HG02970 (cell line): Measurements from ENCODE around the gene GFI1.
"Not testable (repeated sequence)": the region's sequence is repeated elsewhere in the genome, so short reads cannot be mapped to it uniquely, and the experiment has no call there.

Source experiments
- ATAC-seq: cut with Tn5 transposase; IDR thresholded peaks from one replicate; pipeline ENCODE4 v1.9.1; 2021; ENCODE audit warnings: mild to moderate bottlenecking, moderate library complexity, moderate number of reproducible peaks; ENCODE audit not compliant: unreplicated experiment, low FRiP score

The GFI1 gene

DNA sequence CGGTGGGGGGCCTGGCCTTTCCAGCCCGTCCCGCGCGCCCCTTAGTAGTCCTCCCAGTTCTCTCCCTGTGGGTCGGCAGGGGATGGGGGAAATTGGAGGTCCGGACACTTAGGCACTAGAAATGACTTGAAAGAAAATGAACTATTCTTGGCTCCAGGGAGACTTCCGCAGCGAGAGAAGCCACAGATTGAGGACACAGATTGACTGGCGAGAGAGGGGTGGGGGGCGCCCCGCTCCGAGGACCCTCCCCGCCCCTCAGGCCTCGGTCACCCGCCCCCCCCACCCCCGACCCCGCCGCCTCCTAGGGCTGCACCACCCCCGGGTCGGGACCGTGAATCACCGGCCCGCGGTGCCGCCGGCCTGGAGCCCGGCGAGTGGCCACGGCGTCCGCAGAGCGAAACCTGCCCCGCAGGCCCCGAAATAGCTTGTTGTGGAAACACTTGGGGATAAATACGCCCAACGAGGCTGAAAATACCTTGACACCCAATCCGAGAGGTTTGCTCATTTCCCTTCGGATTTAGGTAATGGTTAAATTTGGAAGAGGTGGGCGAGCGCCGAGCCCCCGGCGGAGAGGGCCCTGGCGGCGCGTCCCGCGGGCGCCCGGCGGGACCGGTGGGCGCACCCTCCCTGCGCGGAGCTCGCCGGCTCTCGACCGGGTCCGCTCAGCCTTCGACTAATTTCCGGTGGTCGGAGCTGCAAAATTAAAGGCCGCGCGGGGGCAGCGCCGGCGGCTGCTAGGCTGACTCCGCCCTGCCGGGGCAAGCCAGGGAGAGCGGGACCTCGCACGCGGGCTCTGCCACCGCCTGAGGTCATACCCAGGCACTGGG, at the start of gene GFI1:
GFI1 (minus strand) TSS at position 675 of the 827 bp plus-strand sequence. CDS start 3,438 bp downstream, outside the sequence.
- peak; percentile 11 for ATAC-seq

DNA sequence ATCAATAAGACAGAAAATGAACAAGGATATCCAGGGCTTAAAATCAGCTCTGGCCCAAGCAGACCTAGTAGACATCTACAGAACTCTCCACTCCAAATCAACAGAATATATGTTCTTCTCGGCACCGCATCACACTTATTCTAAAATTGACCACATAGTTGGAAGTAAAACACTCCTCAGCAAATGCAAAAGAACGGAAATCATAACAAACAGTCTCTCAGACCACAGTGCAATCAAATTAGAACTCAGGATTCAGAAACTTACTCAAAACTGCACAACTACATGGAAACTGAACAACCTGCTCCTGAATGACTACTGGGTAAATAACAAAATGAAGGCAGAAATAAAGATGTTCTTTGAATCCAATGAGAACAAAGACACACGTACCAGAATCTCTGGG, 45.6 kb upstream of the GFI1 start:
- not testable (repeated sequence) for ATAC-seq

- ATAC-seq: not testable (repeated sequence)
Measured at GRCh38 chr1:92531939-92532338, 45.2 kb upstream of the GFI1 start.

GRCh38 chr1:92527670-92528069, 40.9 kb upstream of the GFI1 start:
- no peak for ATAC-seq

- not testable (repeated sequence) for ATAC-seq
Measured at GRCh38 chr1:92524944-92525590, 38.3 kb upstream of the GFI1 start.

- no peak for ATAC-seq
Measured at GRCh38 chr1:92519043-92519442, 32.3 kb upstream of the GFI1 start.

DNA sequence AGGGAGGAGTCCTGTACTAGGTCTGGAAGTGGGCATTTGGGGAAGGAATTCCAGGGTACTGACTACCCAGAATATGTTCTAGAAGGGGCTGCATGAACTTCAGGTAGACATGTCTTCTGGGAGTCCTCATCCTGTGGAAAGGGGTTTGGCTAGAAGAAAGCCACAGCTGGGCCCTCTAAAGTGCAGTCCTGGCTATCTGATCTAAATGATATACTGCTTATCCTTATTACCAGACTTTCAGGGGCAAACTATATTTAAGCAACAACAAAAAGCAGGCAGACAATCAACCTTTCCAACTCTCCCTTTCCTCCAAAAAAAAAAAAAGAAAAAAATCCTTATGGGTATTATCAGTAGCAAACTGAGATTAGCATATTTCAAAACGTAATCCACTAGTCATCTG, 29.8 kb upstream of the GFI1 start:
- ATAC-seq: no peak

GRCh38 chr1:92515796-92516201, 29.1 kb upstream of the GFI1 start:
- ATAC-seq: no peak

DNA sequence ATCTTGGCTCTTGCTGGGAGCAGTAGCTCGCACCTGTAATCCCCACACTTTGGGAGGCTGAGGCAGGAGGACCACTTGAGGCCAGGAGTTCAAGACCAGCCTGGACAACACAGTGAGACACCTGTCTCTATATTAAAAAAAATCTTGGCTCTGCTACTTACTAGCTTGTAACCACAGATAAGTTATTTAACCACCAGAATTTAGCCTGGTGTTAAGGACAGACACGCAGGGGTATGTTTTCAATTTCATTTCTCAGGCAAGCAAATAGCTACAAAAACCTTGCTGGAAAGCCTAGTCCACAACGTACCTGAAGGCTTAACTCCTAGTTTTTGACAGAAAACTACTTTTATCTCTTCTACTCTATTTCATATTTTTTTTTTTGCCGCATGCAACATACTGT, 24.8 kb upstream of the GFI1 start:
- no peak for ATAC-seq

DNA sequence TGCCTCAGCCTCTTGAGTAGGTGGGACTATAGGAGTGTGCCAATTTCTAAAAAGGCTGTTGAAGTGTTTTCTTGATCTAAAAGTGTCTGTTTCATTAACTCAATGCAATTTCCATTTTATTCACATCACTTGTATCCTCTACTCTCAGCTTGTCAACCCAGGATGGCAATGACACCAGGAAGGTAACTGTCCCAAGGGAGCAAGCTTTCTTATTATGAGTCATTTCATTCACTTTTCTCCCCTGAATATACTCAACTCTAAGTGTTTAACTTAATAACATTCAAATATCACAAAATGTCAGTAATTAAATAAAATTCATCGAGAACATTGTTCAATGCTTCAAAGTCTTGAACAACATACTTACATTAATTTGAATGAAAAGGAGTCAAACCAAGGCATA, 22.9 kb upstream of the GFI1 start:
- no peak for ATAC-seq

- no peak for ATAC-seq
Measured at GRCh38 chr1:92505015-92505692, 18.4 kb upstream of the GFI1 start.

DNA sequence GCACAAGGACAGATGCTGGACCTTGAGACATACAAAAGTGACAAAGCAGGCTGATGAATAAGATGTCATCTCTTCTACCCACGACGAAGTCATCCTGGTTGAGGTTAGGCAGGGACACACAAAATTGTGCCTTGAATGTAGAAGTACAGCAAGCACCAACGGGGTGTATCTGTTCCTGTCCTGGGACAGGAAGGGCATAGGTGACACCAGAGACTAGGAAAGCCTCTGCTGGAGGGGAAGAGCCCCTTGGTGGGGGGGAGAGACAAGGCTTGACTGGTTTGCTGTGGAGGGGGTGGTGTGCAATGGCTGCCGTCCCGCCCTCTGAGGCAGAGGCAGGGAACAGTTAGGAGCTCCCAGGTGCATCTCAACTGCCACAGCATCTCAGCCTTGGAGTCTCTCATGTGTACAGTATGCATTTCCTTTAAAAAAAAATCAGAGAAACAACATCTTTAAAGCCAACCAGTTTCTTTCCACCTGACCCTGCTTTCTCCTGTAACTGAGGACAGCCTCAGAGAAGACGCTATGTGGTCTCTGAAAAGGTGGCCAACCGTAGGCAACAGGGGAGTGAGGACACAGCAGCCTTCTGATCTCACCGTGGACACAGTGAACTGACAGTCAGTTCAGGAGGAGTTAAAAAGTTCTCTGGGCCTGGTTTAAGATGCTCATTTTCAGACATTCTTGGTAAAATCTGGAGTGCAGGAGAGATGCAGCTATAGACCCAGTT, 17.7 kb upstream of the GFI1 start:
- ATAC-seq: no peak

DNA sequence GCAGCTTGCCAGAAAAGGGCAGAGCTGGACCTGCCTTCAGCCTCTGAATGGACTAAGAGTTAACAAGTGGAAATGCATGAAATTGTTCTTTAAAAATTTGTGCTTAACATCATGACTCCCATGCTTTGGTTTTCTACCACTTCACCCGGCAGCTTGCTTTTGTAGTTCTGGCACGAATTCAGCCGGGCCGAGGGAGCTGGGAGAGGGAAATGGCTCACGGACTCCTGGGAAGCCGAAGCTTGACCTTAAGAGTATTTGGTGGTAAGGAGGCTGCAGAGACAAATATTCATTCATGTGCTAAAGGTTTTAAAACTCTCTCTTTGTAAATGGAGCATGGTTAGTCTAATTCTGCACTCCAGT, 17.2 kb upstream of the GFI1 start:
- no peak for ATAC-seq

DNA sequence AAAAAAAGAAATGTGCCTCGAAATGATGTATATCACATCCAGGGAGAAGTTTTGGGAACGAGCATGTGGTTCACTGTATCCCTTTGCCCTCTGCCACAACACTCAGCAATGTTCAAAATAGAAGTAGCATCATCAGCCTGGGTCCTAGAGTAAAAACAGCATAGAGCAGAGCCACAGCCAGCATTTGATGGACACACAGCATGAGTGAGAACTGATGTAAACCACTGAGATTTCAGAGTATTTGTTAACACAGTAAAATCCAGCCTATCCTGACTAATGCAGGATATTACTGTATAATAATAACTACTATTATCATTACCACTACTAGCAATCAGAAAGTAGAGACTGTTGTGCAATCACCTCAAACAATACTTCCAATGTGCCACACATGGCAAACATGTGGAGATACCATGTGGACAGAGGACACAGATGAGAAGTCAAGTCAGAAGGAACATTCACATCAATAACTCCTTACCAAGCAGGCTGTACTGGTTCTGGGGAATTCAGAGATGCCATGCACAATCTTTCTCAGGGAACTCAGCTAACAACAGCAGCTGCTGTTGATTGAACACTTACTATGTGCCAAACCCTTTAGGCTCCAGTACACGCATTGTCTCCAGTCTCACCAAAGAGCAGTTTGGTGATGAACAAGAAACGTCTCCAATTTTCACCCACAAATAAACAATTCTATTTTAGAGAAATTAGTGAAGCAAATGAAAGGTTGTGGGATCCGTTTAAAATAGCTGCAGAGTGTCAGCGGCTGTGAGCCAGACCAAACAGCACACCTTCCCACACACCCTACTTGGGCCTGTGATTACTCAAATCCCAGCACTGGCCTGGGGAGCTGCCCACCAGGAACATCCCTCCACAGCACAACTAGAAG, 16.6 kb upstream of the GFI1 start:
- no peak for ATAC-seq

DNA sequence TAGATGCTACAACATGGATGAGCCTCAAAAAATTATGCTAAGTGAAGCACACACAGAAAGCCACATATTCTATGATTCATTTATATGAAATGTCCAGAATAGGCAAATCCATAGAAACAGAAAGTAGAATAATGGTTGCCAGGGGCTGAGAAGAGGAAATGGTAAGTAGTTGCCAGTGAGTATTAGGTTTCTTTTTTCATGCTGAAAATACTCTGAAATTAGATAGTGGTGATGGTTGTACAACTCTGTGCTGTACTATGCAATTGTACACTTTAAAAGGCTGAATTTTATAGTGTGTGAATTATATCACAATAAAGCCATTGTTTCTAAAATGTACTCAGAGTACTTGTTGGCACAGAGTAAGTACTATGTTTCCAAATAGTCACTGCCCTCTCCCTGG, 15.5 kb upstream of the GFI1 start:
- ATAC-seq: no peak

DNA sequence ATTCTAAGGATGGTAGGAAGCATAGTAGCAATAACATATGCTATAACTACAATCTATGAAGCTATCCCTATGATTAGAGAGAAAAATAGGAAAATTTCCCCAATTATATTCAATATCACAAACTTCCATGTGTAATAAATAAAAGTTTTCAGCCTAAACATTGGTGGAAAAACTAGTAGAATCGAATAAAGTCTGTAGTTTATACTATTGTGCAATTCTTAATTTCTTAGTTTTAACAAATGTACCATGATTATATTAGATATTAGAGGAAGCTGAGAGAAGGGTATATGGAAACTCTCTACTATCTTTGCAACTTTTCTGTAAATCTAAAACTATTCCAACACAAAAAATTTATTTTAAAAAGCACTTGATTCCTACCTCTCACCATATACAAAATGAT, 13.8 kb upstream of the GFI1 start:
- ATAC-seq: no peak

DNA sequence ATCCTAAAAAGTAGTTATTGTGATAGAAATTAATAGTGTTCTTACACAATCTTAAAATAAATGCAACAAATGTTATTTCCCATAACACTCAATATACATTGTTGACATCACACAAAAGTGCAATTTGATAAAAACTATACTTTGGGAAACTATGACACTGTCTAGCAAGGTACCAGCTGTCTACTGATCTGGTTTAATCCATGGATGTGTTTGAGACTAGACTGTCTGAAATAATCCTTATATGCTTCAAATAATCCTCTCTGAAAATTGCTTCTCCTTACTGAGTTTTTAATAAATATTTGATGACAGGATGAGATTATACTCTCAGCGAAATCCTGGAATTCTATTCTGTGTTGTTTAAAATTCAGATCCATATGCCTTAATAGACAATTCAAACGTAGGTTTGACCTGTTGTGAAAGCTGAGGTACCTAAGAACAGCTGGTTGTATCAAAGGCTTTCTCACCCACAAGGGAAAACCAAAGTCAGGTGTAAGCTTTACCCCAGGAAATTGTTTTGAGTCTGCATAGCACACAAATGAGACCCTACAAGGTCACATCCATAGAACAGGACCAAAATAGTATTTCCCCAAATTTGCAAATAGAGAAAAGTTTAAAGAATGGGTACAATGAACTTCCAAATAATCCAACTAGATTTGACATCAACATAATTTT, 8.8 kb upstream of the GFI1 start:
- ATAC-seq: no peak

- no peak for ATAC-seq
Measured at GRCh38 chr1:92494485-92495141, 7.9 kb upstream of the GFI1 start.

DNA sequence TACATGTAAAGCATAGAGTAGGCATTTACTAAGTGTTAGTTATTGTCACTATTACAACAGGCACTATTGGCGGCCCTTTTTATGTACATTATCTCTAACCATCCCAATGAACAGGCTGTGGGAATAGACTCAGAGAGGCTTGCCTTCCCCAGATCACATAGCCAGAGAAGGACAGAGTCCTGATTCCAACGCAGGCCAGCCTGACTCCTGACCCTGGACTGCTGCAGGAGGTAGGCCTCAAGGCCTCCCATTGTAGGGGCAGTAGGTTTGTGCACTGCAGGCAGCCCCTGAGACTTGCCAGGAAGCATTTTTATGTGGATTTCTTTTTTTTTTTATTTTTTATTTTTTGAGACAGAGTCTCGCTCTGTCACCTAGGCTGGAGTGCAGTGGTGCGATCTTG, 6.4 kb upstream of the GFI1 start:
- no peak for ATAC-seq
